Measurements from ENCODE around the gene PHF21B. TPM values are rescaled to one million over a fixed set of nuclear protein-coding genes. Genes with fewer than 3 reads are reported as not detected.

PHF21B gene
- total and polyA plus RNA-seq, 2 of the 8 experiments (the other 6 are each of a cell fraction or from before 2014, with no cell fraction given): 19.3 to 68.1 TPM

DNA sequence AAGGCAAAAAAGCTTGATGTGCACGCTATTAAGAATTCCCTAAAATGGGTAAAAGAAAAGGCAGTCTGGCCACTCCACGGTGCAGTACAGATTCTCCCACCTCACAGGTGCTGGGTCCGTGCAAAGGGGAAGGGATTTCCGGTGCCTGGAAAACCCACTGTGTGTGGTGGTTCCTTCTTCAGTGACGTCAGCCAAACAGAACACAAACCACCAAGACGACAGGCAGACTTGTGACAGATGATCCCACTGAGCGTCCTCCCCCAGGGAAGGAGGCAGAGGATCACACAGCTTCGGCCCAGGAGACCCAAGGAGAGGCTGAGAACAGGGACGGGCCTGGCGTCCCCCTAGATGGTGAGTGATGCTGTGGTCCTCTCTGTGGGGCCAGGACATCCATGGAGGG is 18.6 kb downstream of the PHF21B start (continued):
- TF ChIP-seq, protein P1, sequence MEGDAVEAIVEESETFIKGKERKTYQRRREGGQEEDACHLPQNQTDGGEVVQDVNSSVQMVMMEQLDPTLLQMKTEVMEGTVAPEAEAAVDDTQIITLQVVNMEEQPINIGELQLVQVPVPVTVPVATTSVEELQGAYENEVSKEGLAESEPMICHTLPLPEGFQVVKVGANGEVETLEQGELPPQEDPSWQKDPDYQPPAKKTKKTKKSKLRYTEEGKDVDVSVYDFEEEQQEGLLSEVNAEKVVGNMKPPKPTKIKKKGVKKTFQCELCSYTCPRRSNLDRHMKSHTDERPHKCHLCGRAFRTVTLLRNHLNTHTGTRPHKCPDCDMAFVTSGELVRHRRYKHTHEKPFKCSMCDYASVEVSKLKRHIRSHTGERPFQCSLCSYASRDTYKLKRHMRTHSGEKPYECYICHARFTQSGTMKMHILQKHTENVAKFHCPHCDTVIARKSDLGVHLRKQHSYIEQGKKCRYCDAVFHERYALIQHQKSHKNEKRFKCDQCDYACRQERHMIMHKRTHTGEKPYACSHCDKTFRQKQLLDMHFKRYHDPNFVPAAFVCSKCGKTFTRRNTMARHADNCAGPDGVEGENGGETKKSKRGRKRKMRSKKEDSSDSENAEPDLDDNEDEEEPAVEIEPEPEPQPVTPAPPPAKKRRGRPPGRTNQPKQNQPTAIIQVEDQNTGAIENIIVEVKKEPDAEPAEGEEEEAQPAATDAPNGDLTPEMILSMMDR (IDR thresholded peaks at IDR 0.05; ENCODE audit: control extremely low read depth in 1 of 3, insufficient read depth in 1 of 3, low read depth in 1 of 3, low read length in 3 of 3): no peak

Data from H1 (cell line).